GM21381 (cell line): ENCODE results near the gene COP1.

Experiments
- ATAC-seq: cut with Tn5 transposase; IDR thresholded peaks from one replicate; pipeline ENCODE4 v1.9.1; 2021; ENCODE audit warnings: mild to moderate bottlenecking, moderate library complexity; ENCODE audit not compliant: unreplicated experiment

Gene COP1

DNA sequence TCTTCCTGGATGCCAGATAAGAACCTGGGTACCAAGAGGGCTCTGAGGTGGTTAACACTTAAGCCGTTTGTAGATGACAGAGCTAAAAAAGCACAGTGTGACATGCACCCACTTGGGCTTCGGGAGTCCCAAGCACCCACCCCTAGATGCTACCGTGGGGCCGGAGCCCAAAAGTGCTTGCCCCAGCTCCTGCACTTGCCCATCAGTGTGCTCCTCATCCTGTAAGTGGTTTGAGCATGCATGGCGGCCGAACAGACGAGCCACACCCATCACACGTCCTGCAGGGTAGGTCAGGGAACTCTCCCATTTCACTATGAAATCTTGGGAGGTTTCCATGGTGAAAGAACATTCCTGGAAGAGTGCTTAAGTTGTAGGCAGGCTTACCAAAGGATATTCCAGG lies 304.8 kb downstream of the COP1 start:
- ATAC-seq: no peak

DNA sequence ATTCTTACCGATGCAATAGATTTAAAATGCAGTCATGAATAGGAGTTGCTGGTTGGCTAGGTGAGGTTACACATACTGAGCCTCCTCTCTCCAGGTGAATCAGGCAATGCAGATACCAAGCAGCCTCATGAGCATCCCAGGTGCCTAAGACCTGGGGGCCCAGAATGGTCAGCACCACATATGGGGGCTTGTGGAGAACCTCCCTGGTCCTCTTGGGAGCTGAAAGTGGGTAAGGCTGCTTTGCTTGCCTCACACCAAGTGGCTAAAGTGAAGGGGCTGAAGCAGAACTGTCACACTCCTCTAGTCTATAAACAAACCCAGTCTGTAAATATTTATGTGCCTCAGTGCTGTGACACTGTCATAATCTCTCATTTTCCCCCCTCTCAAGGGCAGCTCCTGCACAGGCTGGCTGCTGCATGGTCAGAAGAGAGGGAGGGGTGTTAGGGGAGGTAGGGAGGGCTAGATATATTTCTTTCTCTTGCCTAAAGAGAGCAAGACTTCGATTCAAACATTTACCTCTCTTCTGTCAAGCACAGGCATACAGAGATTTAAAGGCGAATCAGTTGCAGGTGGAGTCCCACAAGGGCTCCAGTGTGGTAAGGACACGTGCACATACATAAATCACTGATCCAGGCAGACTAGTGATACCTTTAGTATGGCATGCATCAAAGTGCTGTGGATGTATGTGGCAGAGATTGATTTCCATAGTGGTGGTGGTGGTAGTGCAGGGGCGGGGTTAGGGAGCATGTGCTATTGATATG lies 305.8 kb downstream of the COP1 start:
- ATAC-seq: no peak

DNA sequence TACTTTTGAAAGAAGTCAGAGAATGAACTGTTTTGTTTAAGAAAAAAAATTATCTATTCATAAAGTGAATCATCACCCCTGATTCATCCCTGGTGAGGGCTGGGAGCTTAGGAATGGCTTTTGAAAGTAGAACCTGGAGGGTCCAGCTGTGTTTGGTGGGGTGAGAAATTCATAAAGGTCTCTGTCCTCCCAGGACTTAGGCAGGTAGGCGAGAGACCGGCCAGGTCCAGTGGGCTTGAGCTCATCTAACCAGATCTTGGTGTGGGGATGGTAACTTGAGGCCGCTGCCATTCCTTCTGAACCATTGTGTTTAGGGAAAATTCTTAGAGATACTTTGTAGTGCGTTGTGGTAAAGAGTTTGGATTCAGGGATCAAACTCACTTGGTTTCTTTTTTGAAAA lies 306.9 kb downstream of the COP1 start:
- no peak for ATAC-seq

GRCh38 chr1:175895966-175896365 lies 311.1 kb downstream of the COP1 start:
- no peak for ATAC-seq
